Esophagus muscularis mucosa (tissue), 4 donors: ENCODE results near the gene RARB. TPM values are rescaled to one million over a fixed set of nuclear protein-coding genes. Genes with fewer than 3 reads are reported as not detected.
A peak's percentile ranks its signal among the peaks of the same experiment; 100 is the strongest.

Source experiments
- DNase-seq: peaks from one replicate; pipeline ENCODE4 v3.0.0-alpha.2; 2017; ENCODE audit errors: extremely low spot score
- H3K27ac ChIP-seq, 4 donors: fragments of 200-600 bp; sonication (generic); replicated peaks in 1 of 4; 1 replicate in 3 of 4; 2 replicates in 1 of 4; pipeline ENCODE4 v1.5.1; 2016 to 2019; ENCODE audit warnings: mild to moderate bottlenecking in 1 of 4
- H3K27me3 ChIP-seq, 4 donors: fragments of 200-600 bp; sonication (generic); one replicate each; pipeline versions ENCODE4 v1.5.1 to v1.6.0; 2016 to 2019
- H3K36me3 ChIP-seq, 4 donors: fragments of 200-600 bp; sonication (generic); one replicate each; pipeline ENCODE4 v1.5.1; 2016 to 2019
- H3K4me1 ChIP-seq, 4 donors: fragments of 200-600 bp; sonication (generic); one replicate each; pipeline ENCODE4 v1.5.1; 2016 to 2019
- H3K4me3 ChIP-seq, 4 donors: fragments of 200-600 bp; sonication (generic); 1 replicate in 2 of 4; 2 replicates in 2 of 4; pipeline ENCODE4 v1.5.1; 2016 to 2019; ENCODE audit warnings: mild to moderate bottlenecking in 4 of 4, moderate library complexity in 1 of 4
- H3K9me3 ChIP-seq, 4 donors: fragments of 200-600 bp; sonication (generic); 1 replicate in 3 of 4; 2 replicates in 1 of 4; pipeline ENCODE4 v1.5.1; 2016 to 2019
- EP300 ChIP-seq: sonication (generic); formaldehyde crosslinking; IDR thresholded peaks from one replicate; pipeline ENCODE4 v1.6.1; 2017; ENCODE audit warnings: antibody characterized with exemption
- POLR2A ChIP-seq: fragments of 450-650 bp; IDR thresholded peaks from one replicate; pipeline ENCODE4 v1.6.1; 2017; ENCODE audit warnings: antibody characterized with exemption, moderate library complexity, mild to moderate bottlenecking, low read depth
- POLR2AphosphoS5 ChIP-seq, 2 donors: sonication (generic); formaldehyde crosslinking; IDR thresholded peaks; one replicate each; pipeline ENCODE4 v1.6.1; 2017; ENCODE audit warnings: antibody characterized with exemption in 2 of 2
- WGBS: methylation state at CpG from one replicate; pipeline ENCODE4 v1.1.5; 2018; 5-methylcytosine and 5-hydroxymethylcytosine counted together
- intact Hi-C: fragments of 100-400 bp; cut with DNase I; formaldehyde crosslinking; loops from one replicate; pipeline ENCODE4 v1.15.1; 2023
- total RNA-seq, 4 donors: library from RNA; depleted of rRNA; stranded (reverse); fragments of >200 nt; gene quantifications; one replicate each; pipeline versions ENCODE4 v1.1.0 to v1.2.1, GENCODE V29; 2016
- TF ChIP-seq, protein P1 (sequence below), 3 experiments: fragments of 200-600 bp in 2 of 3; fragments of 450-650 bp in 1 of 3; sonication (generic) in 2 of 3; IDR thresholded peaks; one replicate each; pipeline ENCODE4 v1.5.1; 2017 to 2019; ENCODE audit warnings: antibody characterized with exemption in 3 of 3, mild to moderate bottlenecking in 2 of 3, moderate library complexity in 1 of 3

Gene RARB
- total RNA-seq, 4 donors from 2014 or later, result 29.2 to 51.9 (median 40.9) TPM

DNA sequence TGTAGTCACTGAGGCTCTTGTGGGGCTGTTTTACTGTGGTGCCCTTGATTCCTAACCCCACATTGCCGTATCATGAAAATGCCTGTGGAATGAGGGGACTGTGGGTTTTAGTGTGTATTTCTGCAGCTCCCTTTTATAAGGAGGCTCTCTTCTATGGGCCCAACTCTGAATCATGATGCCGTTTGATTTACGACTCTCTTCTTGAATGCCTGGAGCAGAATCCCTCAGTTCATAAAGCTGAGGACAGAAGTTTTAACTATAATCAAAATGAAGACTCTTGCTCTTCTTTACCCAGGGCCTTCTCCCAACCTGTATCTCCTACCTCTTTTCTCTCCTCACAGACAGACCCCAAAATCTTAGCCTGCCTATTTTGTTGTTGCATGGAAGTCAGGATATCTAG lies 109.5 kb downstream of the RARB start:
- Histone ChIP-seq H3K27me3 (no peaks in the 10 kb centered on the region), H3K4me3 (no peak overlapping the region), H3K4me1 (peaks cover 11 to 50% (median 21%) of the 10 kb centered on the region in 4 donors), H3K36me3 (no peaks in the 10 kb centered on the region), H3K27ac (no peak overlapping the region), H3K9me3 (peaks cover 0 to 4% (median 2%) of the 10 kb centered on the region in 4 donors)
- no peak for TF ChIP-seq POLR2A
- no peak for TF ChIP-seq POLR2AphosphoS5 (IDR thresholded peaks at IDR 0.05)
- TF ChIP-seq, protein P1, sequence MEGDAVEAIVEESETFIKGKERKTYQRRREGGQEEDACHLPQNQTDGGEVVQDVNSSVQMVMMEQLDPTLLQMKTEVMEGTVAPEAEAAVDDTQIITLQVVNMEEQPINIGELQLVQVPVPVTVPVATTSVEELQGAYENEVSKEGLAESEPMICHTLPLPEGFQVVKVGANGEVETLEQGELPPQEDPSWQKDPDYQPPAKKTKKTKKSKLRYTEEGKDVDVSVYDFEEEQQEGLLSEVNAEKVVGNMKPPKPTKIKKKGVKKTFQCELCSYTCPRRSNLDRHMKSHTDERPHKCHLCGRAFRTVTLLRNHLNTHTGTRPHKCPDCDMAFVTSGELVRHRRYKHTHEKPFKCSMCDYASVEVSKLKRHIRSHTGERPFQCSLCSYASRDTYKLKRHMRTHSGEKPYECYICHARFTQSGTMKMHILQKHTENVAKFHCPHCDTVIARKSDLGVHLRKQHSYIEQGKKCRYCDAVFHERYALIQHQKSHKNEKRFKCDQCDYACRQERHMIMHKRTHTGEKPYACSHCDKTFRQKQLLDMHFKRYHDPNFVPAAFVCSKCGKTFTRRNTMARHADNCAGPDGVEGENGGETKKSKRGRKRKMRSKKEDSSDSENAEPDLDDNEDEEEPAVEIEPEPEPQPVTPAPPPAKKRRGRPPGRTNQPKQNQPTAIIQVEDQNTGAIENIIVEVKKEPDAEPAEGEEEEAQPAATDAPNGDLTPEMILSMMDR (IDR thresholded peaks at IDR 0.05), result no peak
- no peak for TF ChIP-seq EP300
- intact Hi-C loops, result no loop called here
- peak; percentile 77 for DNase-seq
- 64% methylated on average over 3 of the region's 3 CpGs for WGBS

DNA sequence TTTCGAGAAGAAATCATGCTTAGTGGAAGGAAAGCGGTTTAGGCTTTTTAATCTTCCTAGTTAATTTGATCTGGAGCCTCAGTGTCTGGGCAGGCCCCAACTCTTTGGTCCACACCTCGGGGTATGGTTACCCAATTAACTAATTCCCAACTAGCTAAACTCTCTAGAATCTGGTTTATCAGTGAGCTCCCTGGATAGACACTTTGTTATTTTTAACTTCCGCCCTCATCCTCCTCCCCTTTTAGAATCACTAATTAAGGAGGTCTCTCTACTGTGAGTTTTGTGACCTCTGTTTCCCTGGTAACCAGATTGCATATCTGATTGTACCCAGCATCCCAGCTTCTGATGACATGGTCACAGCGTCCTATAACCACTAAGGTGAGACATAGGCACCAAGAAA lies 112.2 kb downstream of the RARB start:
- no peak for DNase-seq
- no peaks in the 10 kb centered on the region for H3K9me3 ChIP-seq
- H3K4me1 ChIP-seq, result peaks cover 14 to 41% (median 19%) of the 10 kb centered on the region in 4 donors
- TF ChIP-seq, protein P1 (IDR thresholded peaks at IDR 0.05), result no peak
- TF ChIP-seq EP300, result no peak
- no peak for TF ChIP-seq POLR2A
- no peak for TF ChIP-seq POLR2AphosphoS5 (IDR thresholded peaks at IDR 0.05)
- 91% methylated on average over 5 of the region's 5 CpGs for WGBS
- no peak overlapping the region for H3K27ac ChIP-seq
- H3K4me3 ChIP-seq, result no peak overlapping the region
- H3K27me3 ChIP-seq, result no peaks in the 10 kb centered on the region
- intact Hi-C loops, result no loop called here
- H3K36me3 ChIP-seq, result no peaks in the 10 kb centered on the region

DNA sequence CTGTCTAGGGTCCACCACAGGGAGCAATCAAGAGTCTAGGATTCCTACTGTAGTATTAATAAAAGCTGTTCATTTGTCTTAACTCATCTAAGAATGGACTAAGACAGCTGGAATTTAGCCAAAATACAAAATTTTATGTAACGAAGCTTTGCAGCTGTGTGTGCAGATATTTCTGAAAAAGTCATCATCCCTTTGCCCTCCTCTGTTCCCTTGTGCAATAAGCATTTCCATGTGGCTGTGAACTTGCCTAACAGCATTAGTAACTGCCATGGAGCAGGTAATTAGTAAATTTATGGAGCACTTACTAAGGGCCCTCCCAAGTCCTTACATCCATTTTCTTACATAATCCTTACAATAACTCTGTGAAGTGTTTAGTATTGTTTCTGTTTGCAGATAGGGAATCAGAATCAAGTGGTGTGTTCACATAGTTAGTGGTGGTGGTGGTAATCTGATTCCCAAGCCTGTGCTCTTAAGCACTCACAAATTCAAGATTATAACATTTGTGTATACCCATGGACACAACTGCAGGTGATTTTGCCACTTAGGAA lies 114.5 kb downstream of the RARB start:
- 18% methylated on average over 1 of the region's 1 CpG for WGBS
- TF ChIP-seq EP300 (no peak), POLR2A (no peak), POLR2AphosphoS5 (IDR thresholded peaks at IDR 0.05) (no peak)
- TF ChIP-seq, protein P1 (IDR thresholded peaks at IDR 0.05), result no peak
- Histone ChIP-seq H3K4me3 (no peak overlapping the region), H3K27ac (no peak overlapping the region), H3K36me3 (no peaks in the 10 kb centered on the region), H3K9me3 (no peaks in the 10 kb centered on the region), H3K4me1 (peaks cover 14 to 35% (median 19%) of the 10 kb centered on the region in 4 donors), H3K27me3 (no peaks in the 10 kb centered on the region)
- intact Hi-C loops, result no loop called here
- DNase-seq, result peak; percentile 60

DNA sequence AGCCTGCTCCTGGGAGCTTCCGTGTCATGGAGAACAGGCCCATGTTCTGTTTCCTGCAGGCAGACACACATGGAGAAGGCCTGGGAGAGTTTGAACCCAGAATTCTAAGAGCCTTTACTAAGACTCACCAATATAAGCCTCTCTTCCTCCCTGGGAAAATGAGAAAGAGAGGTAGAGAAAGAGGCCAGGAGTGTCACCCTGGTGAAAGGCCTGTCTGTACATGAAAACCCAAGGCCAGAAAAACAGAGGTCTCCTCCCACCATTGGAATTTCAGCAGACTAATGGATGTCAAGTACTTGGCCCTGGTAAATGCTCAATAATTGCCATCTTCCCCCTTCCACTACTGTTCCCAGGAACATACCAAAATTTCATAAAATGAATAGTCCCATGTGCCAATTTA lies 119.0 kb downstream of the RARB start:
- TF ChIP-seq POLR2AphosphoS5 (IDR thresholded peaks at IDR 0.05), result no peak
- TF ChIP-seq, protein P1 (IDR thresholded peaks at IDR 0.05), result no peak
- no peaks in the 10 kb centered on the region for H3K36me3 ChIP-seq
- H3K4me3 ChIP-seq, result no peak overlapping the region
- intact Hi-C loops, result no loop called here
- DNase-seq, result no peak
- no peaks in the 10 kb centered on the region for H3K9me3 ChIP-seq
- H3K27ac ChIP-seq, result no peak overlapping the region
- H3K27me3 ChIP-seq, result no peaks in the 10 kb centered on the region
- H3K4me1 ChIP-seq, result peaks cover 22 to 34% (median 27%) of the 10 kb centered on the region in 4 donors
- WGBS, result 100% methylated on average over 1 of the region's 1 CpG
